Activated CD4-positive, alpha-beta memory T cell treated with anti-CD3 and anti-CD28 coated beads for 36 hours (primary cell): ENCODE measurements around the gene SLX1A. TPM values are rescaled to one million over a fixed set of nuclear protein-coding genes. Genes with fewer than 3 reads are reported as not detected.
"Not testable (repeated sequence)": the region's sequence is repeated elsewhere in the genome, so short reads cannot be mapped to it uniquely, and the experiment has no call there.

Experiments
- CTCF ChIA-PET: fragments of 350-600 bp; sonication (Branson Sonifier 250); formaldehyde crosslinking; loops from one replicate; lab custom pipeline; 2021; ENCODE audit warnings: antibody characterized with exemption, inconsistent platforms; lab: Charles Lee
- POLR2A ChIA-PET: fragments of 350-600 bp; sonication (Branson Sonifier 250); formaldehyde crosslinking; loops from one replicate; lab custom pipeline; 2021; ENCODE audit warnings: antibody characterized with exemption; lab: Charles Lee
- DNase-seq: peaks from one replicate; pipeline ENCODE4 v3.0.0-alpha.2; 2020
- H3K27ac Mint-ChIP-seq: one replicate; pipeline ENCODE4 v1.8.0; 2021; ENCODE audit warnings: mixed read lengths
- H3K27me3 Mint-ChIP-seq: one replicate; pipeline ENCODE4 v1.8.0; 2021; ENCODE audit warnings: mixed read lengths
- H3K36me3 Mint-ChIP-seq: one replicate; pipeline ENCODE4 v1.8.0; 2021; ENCODE audit warnings: mixed read lengths
- H3K4me1 Mint-ChIP-seq: one replicate; pipeline ENCODE4 v1.8.0; 2021; ENCODE audit warnings: low read depth, mixed read lengths
- H3K4me3 Mint-ChIP-seq: one replicate; pipeline ENCODE4 v1.8.0; 2021; ENCODE audit warnings: mild to moderate bottlenecking, mixed read lengths
- H3K9me3 Mint-ChIP-seq: one replicate; pipeline ENCODE4 v1.8.0; 2021; ENCODE audit warnings: mixed read lengths
- intact Hi-C: fragments of 100-400 bp; cut with micrococcal nuclease; formaldehyde crosslinking; loops from one replicate; pipeline ENCODE4 v1.15.1; 2023
- total RNA-seq, 2 experiments: library from RNA; stranded (reverse); gene quantifications; one replicate each; pipeline ENCODE4 v1.2.3, GENCODE V29; 2021

Gene SLX1A
- total RNA-seq, 2 experiments from 2014 or later, result 98.8 to 99.9 TPM

- peaks cover 24% of the 10 kb centered on the region for H3K4me1 Mint-ChIP-seq
- DNase-seq, result peak; percentile 92
- no peaks in the 10 kb centered on the region for H3K27me3 Mint-ChIP-seq
- POLR2A ChIA-PET, result interaction anchor here (0.8 to 2.7 kb wide), 10 partner anchors 62 to 908 kb away, joined by 3 to 12 read pairs (median 6); partner anchors contain the start of genes ALDOA, MAPK3, TBX6 and YPEL3
- H3K27ac Mint-ChIP-seq, result peak overlapping the region; percentile 100
- H3K4me3 Mint-ChIP-seq, result peak overlapping the region; percentile 100
- intact Hi-C loops, result no loop called here
- CTCF ChIA-PET, result interaction anchor here (0.6 to 4.3 kb wide), 8 partner anchors 65 to 360 kb away, joined by 3 to 32 read pairs (median 4); partner anchors contain the start of genes GDPD3, PPP4C, TBC1D10B and TBX6
- H3K9me3 Mint-ChIP-seq, result no peaks in the 10 kb centered on the region
- H3K36me3 Mint-ChIP-seq, result peaks cover 40% of the 10 kb centered on the region
These were observed 7.8 kb upstream of the SLX1A start for GRCh38 chr16:30185683-30186421.

DNA sequence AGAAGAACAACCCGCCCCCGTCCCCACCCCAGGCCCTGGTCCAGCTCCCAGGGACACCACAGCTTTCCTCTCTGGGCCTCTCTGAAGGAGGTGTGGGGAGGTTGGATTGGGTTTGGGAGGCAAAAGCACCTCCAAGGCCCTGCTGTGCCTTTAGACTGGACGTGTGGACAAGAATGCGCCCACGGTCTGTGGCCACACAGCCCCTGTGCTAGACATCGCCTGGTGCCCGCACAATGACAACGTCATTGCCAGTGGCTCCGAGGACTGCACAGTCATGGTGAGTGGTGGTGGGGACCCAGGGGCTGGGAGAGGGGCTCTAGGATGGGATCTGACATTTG is 7.3 kb upstream of the SLX1A start:
- CTCF ChIA-PET, result interaction anchor here (0.8 to 4.3 kb wide), 7 partner anchors 66 to 223 kb away, joined by 3 to 32 read pairs (median 5); partner anchors contain the start of genes GDPD3, PPP4C, TBC1D10B and TBX6
- no peak for DNase-seq
- Mint-ChIP-seq H3K4me3 (peak overlapping the region; percentile 100), H3K36me3 (peaks cover 40% of the 10 kb centered on the region), H3K27me3 (no peaks in the 10 kb centered on the region), H3K4me1 (peaks cover 24% of the 10 kb centered on the region), H3K9me3 (no peaks in the 10 kb centered on the region), H3K27ac (peak overlapping the region; percentile 100)
- intact Hi-C loops, result no loop called here
- POLR2A ChIA-PET, result interaction anchor here (0.8 to 2.5 kb wide), 7 partner anchors 63 to 907 kb away, joined by 3 to 12 read pairs (median 7); partner anchors contain the start of genes ALDOA, MAPK3, TBX6 and YPEL3

DNA sequence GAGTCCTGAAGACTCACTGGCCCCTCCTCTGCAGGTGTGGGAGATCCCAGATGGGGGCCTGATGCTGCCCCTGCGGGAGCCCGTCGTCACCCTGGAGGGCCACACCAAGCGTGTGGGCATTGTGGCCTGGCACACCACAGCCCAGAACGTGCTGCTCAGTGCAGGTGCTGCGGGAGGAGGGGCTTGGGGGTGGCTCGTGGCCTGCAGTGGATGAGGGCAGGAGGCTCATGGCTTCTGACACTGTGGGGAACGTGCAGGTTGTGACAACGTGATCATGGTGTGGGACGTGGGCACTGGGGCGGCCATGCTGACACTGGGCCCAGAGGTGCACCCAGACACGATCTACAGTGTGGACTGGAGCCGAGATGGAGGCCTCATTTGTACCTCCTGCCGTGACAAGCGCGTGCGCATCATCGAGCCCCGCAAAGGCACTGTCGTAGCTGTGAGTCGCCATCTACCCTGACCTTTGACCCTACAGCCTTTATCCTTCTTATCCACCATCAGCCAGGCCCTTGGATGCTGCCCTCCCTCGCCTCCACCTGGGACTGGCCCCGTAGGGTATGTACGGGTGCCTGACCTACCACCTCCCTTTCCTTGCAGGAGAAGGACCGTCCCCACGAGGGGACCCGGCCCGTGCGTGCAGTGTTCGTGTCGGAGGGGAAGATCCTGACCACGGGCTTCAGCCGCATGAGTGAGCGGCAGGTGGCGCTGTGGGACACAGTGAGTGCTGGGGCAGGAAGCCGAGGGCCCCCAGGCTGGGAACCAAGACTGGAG is 6.7 kb upstream of the SLX1A start:
- ChIA-PET CTCF (interaction anchor here (0.9 to 4.3 kb wide), 5 partner anchors 75 to 222 kb away, joined by 3 to 32 read pairs (median 4); partner anchors contain the start of gene TBX6), POLR2A (interaction anchor here (0.9 to 1.8 kb wide), 5 partner anchors 64 to 222 kb away, joined by 4 to 8 read pairs (median 7); partner anchors contain the start of genes ALDOA, MAPK3, TBX6 and YPEL3)
- peak; percentile 84 for DNase-seq
- Mint-ChIP-seq H3K36me3 (peaks cover 40% of the 10 kb centered on the region), H3K27ac (peak overlapping the region; percentile 100), H3K4me1 (peaks cover 22% of the 10 kb centered on the region), H3K9me3 (no peaks in the 10 kb centered on the region), H3K27me3 (no peaks in the 10 kb centered on the region), H3K4me3 (peak overlapping the region; percentile 100)
- intact Hi-C loops, result no loop called here

- ChIA-PET POLR2A (interaction anchor here (0.9 kb wide), 1 partner anchor 95 kb away, joined by 5 read pairs; the partner anchor contains the start of gene TBX6), CTCF (interaction anchor here (0.9 to 1.3 kb wide), 3 partner anchors 75 to 122 kb away, joined by 3 to 4 read pairs (median 3); partner anchors contain the start of gene TBX6)
- Mint-ChIP-seq H3K4me3 (peak overlapping the region; percentile 100), H3K27me3 (no peaks in the 10 kb centered on the region), H3K9me3 (no peaks in the 10 kb centered on the region), H3K4me1 (peaks cover 17% of the 10 kb centered on the region), H3K27ac (peak overlapping the region; percentile 100), H3K36me3 (peaks cover 40% of the 10 kb centered on the region)
- intact Hi-C loops, result no loop called here
- DNase-seq, result no peak
These were observed 6.2 kb upstream of the SLX1A start for GRCh38 chr16:30187556-30187865.

GRCh38 chr16:30187971-30188561 is 5.6 kb upstream of the SLX1A start:
- peak; percentile 16 for DNase-seq
- H3K36me3 Mint-ChIP-seq, result peaks cover 40% of the 10 kb centered on the region
- no peaks in the 10 kb centered on the region for H3K9me3 Mint-ChIP-seq
- ChIA-PET CTCF (interaction anchor here (0.9 to 1.3 kb wide), 3 partner anchors 76 to 123 kb away, joined by 3 to 4 read pairs (median 3); partner anchors contain the start of gene TBX6), POLR2A (no interaction called here)
- peaks cover 16% of the 10 kb centered on the region for H3K4me1 Mint-ChIP-seq
- H3K27ac Mint-ChIP-seq, result peak overlapping the region; percentile 100
- H3K4me3 Mint-ChIP-seq, result peak overlapping the region; percentile 49
- H3K27me3 Mint-ChIP-seq, result no peaks in the 10 kb centered on the region
- intact Hi-C loops, result no loop called here

DNA sequence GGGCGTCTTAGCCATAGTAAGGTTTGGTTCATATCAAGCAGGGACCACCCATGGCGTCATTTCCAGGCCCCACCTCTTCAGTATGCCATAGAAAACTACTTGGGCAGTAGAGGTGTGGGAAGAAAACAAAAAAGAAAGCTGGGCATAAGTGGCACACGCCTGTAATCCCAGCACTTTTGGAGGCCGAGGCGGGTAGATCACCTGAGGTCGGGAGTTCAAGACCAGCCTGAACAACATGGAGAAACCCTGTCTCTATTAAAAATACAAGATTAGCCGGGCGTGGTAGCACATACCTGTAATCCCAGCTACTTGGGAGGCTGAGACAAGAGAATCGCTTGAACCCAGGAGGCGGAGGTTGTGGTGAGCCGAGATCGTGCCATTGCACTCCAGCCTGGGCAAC is 2.5 kb upstream of the SLX1A start:
- H3K4me3 Mint-ChIP-seq, intact Hi-C loops, DNase-seq, CTCF ChIA-PET, H3K9me3 Mint-ChIP-seq, POLR2A ChIA-PET, H3K27ac Mint-ChIP-seq, H3K27me3 Mint-ChIP-seq: not testable (repeated sequence)
- peaks cover 19% of the 10 kb centered on the region for H3K36me3 Mint-ChIP-seq
- peaks cover 16% of the 10 kb centered on the region for H3K4me1 Mint-ChIP-seq

GRCh38 chr16:30193098-30193497 is 577 bp upstream of the SLX1A start:
- H3K27ac Mint-ChIP-seq, DNase-seq, CTCF ChIA-PET, H3K36me3 Mint-ChIP-seq, H3K27me3 Mint-ChIP-seq, H3K9me3 Mint-ChIP-seq, POLR2A ChIA-PET, intact Hi-C loops, H3K4me3 Mint-ChIP-seq, H3K4me1 Mint-ChIP-seq: not testable (repeated sequence)

DNA sequence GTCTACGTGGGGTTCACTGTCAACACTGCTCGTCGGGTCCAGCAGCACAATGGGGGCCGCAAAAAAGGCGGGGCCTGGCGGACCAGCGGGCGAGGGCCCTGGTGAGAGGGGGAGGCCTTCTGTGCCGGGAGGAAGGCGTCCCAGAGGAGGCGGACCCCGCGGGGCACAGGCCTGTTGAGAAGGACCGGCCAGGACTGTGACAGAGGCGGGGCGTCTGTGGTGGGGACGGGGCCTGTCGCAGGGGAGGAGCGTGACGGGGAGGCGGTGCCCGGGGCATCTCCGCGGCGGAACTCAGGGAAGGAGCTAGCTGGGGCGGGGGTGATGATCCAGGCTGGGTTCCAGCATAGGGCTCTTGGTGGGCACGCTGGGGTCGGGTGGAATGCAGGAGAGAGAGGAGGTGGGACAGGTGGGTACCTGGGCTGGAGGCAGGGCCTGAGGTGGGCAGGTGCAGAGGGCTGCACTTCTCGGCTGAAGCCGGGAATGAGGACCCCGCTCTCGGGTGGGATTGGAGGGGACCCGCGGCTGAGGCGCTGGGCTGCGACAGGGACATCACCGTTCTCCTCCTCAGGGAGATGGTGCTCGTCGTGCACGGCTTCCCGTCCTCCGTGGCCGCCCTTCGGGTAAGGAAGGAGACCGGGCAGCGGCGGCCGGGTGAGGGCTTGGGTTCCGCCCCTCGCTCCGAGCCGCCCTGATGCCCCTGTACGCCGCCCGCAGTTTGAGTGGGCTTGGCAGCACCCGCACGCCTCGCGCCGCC is 674 bp downstream of the SLX1A start:
- CTCF ChIA-PET, intact Hi-C loops, H3K27ac Mint-ChIP-seq, POLR2A ChIA-PET, H3K36me3 Mint-ChIP-seq, H3K27me3 Mint-ChIP-seq, DNase-seq, H3K9me3 Mint-ChIP-seq, H3K4me3 Mint-ChIP-seq, H3K4me1 Mint-ChIP-seq: not testable (repeated sequence)

GRCh38 chr16:30197001-30197400 is 3.3 kb downstream of the SLX1A start:
- H3K4me3 Mint-ChIP-seq, intact Hi-C loops, H3K36me3 Mint-ChIP-seq, H3K27ac Mint-ChIP-seq, H3K27me3 Mint-ChIP-seq, H3K9me3 Mint-ChIP-seq, H3K4me1 Mint-ChIP-seq, CTCF ChIA-PET, POLR2A ChIA-PET, DNase-seq: not testable (repeated sequence)

DNA sequence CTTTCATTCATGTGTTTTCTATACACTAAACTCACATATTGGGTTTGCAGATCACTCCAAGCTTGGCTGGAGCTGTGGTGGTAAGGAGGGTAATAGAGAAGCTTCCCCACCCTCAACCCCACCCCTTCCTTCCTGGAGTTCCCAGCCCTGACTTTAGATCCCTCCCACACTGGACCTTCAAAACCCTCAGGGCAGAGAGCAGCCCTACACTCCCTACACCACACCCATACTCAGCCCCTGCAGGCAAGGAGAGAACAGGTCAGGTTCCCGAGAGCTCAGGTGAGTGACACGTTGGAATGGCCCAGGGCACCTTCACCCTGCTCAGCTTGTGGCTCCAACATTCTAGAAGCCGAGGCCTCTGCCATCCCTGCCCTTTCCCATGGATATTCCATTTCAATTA is 5.4 kb downstream of the SLX1A start, which contains the start of gene SULT1A3:
Gene SULT1A3, plus strand, starts transcription at position 207 of the 400 bp plus-strand sequence. CDS start 1,474 bp downstream, outside the sequence.
- CTCF ChIA-PET, intact Hi-C loops, H3K27me3 Mint-ChIP-seq, H3K4me1 Mint-ChIP-seq, H3K9me3 Mint-ChIP-seq, POLR2A ChIA-PET, H3K4me3 Mint-ChIP-seq, DNase-seq, H3K27ac Mint-ChIP-seq, H3K36me3 Mint-ChIP-seq: not testable (repeated sequence)

DNA sequence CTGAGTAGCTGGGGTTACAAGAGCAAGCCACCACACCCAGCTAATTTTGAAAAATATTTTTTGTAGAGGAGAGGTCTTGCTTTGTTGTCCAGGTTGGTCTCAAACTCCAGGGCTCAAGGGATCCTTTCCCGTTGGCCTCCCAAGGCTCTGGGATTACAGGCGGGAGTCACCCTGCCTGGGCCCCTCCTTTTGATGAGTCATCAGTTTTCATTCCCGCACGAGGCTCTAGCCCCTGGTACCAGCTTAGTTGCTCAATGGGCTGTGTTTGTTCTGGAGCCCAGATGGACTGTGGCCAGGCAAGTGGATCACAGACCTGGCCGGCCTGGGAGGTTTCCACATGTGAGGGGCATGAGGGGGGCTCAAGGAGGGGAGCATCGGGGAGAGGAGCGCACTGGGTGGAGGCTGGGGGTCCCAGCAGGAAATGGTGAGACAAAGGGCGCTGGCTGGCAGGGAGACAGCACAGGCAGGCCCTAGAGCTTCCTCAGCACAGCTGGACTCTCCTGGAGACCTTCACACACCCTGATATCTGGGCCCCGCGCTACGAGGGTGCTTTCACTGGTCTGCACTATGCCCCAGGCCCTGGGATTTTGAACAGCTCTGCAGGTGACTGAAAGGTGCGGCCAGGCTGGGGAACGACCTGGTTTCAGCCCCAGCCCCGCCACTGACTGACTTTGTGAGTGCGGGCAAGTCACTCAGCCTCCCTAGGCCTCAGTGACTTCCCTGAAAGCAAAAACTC is 6.1 kb downstream of the SLX1A start:
- H3K4me3 Mint-ChIP-seq, H3K4me1 Mint-ChIP-seq, H3K27me3 Mint-ChIP-seq, H3K27ac Mint-ChIP-seq, H3K9me3 Mint-ChIP-seq, POLR2A ChIA-PET, CTCF ChIA-PET, intact Hi-C loops, DNase-seq, H3K36me3 Mint-ChIP-seq: not testable (repeated sequence)
